ENCODE data around the gene HNRNPA3. TPM values are rescaled to one million over a fixed set of nuclear protein-coding genes. Genes with fewer than 3 reads are reported as not detected.
A peak's percentile ranks its signal among the peaks of the same experiment; 100 is the strongest.

HNRNPA3 gene
- total and polyA plus RNA-seq, 2 of the 13 experiments (the other 11 are each of a cell fraction or from before 2014, with no cell fraction given), result 73.3 to 97.7 TPM

GRCh38 chr2:177188482-177189469, 23.8 kb upstream of the HNRNPA3 start (continued):
- TF ChIP-seq MZF1 (CRISPR knock-in tag; IDR thresholded peaks at IDR 0.05; ENCODE audit: borderline replicate concordance) (no peak), HHEX (CRISPR knock-in tag; IDR thresholded peaks at IDR 0.05) (peak; percentile 49), ZFP62 (CRISPR knock-in tag; IDR thresholded peaks at IDR 0.05) (no peak), ZNF224 (CRISPR knock-in tag; IDR thresholded peaks at IDR 0.05) (no peak), MAF1 (CRISPR knock-in tag; IDR thresholded peaks at IDR 0.05; ENCODE audit: borderline replicate concordance) (no peak), PITX1 (CRISPR knock-in tag; IDR thresholded peaks at IDR 0.05) (peak; percentile 85), ZNF329 (CRISPR knock-in tag; IDR thresholded peaks at IDR 0.05; ENCODE audit: low read depth) (no peak), DR1 (CRISPR knock-in tag; IDR thresholded peaks at IDR 0.05) (no peak), PHF5A (CRISPR knock-in tag; IDR thresholded peaks at IDR 0.05; ENCODE audit: low read depth, unreplicated experiment) (peak; percentile 29), RBM39 (IDR thresholded peaks at IDR 0.05; ENCODE audit: low read depth, low read length, poor library complexity, severe bottlenecking) (no peak), LCORL (IDR thresholded peaks at IDR 0.05) (peak; percentile 72; the same call in 1 of the 2 replicates), LCORL (CRISPR knock-in tag; IDR thresholded peaks at IDR 0.05) (peak; percentile 98), ZBTB38 (CRISPR knock-in tag; IDR thresholded peaks at IDR 0.05) (no peak), ZIK1 (CRISPR knock-in tag; IDR thresholded peaks at IDR 0.05; ENCODE audit: borderline replicate concordance, low read depth) (no peak), ZNF569 (CRISPR knock-in tag; IDR thresholded peaks at IDR 0.05; ENCODE audit: borderline replicate concordance) (no peak; the same call in 1 of the 2 replicates), NFYB (CRISPR knock-in tag; IDR thresholded peaks at IDR 0.05) (peak; percentile 8; the same call in 1 of the 2 replicates)
- TF ChIP-seq, protein P1, sequence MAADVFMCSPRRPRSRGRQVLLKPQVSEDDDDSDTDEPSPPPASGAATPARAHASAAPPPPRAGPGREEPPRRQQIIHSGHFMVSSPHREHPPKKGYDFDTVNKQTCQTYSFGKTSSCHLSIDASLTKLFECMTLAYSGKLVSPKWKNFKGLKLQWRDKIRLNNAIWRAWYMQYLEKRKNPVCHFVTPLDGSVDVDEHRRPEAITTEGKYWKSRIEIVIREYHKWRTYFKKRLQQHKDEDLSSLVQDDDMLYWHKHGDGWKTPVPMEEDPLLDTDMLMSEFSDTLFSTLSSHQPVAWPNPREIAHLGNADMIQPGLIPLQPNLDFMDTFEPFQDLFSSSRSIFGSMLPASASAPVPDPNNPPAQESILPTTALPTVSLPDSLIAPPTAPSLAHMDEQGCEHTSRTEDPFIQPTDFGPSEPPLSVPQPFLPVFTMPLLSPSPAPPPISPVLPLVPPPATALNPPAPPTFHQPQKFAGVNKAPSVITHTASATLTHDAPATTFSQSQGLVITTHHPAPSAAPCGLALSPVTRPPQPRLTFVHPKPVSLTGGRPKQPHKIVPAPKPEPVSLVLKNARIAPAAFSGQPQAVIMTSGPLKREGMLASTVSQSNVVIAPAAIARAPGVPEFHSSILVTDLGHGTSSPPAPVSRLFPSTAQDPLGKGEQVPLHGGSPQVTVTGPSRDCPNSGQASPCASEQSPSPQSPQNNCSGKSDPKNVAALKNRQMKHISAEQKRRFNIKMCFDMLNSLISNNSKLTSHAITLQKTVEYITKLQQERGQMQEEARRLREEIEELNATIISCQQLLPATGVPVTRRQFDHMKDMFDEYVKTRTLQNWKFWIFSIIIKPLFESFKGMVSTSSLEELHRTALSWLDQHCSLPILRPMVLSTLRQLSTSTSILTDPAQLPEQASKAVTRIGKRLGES (CRISPR knock-in tag; IDR thresholded peaks at IDR 0.05; ENCODE audit: borderline replicate concordance), result no peak
- TF ChIP-seq, protein P2, sequence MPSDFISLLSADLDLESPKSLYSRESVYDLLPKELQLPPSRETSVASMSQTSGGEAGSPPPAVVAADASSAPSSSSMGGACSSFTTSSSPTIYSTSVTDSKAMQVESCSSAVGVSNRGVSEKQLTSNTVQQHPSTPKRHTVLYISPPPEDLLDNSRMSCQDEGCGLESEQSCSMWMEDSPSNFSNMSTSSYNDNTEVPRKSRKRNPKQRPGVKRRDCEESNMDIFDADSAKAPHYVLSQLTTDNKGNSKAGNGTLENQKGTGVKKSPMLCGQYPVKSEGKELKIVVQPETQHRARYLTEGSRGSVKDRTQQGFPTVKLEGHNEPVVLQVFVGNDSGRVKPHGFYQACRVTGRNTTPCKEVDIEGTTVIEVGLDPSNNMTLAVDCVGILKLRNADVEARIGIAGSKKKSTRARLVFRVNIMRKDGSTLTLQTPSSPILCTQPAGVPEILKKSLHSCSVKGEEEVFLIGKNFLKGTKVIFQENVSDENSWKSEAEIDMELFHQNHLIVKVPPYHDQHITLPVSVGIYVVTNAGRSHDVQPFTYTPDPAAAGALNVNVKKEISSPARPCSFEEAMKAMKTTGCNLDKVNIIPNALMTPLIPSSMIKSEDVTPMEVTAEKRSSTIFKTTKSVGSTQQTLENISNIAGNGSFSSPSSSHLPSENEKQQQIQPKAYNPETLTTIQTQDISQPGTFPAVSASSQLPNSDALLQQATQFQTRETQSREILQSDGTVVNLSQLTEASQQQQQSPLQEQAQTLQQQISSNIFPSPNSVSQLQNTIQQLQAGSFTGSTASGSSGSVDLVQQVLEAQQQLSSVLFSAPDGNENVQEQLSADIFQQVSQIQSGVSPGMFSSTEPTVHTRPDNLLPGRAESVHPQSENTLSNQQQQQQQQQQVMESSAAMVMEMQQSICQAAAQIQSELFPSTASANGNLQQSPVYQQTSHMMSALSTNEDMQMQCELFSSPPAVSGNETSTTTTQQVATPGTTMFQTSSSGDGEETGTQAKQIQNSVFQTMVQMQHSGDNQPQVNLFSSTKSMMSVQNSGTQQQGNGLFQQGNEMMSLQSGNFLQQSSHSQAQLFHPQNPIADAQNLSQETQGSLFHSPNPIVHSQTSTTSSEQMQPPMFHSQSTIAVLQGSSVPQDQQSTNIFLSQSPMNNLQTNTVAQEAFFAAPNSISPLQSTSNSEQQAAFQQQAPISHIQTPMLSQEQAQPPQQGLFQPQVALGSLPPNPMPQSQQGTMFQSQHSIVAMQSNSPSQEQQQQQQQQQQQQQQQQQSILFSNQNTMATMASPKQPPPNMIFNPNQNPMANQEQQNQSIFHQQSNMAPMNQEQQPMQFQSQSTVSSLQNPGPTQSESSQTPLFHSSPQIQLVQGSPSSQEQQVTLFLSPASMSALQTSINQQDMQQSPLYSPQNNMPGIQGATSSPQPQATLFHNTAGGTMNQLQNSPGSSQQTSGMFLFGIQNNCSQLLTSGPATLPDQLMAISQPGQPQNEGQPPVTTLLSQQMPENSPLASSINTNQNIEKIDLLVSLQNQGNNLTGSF (CRISPR knock-in tag; IDR thresholded peaks at IDR 0.05), result no peak
- TF ChIP-seq, protein P3, sequence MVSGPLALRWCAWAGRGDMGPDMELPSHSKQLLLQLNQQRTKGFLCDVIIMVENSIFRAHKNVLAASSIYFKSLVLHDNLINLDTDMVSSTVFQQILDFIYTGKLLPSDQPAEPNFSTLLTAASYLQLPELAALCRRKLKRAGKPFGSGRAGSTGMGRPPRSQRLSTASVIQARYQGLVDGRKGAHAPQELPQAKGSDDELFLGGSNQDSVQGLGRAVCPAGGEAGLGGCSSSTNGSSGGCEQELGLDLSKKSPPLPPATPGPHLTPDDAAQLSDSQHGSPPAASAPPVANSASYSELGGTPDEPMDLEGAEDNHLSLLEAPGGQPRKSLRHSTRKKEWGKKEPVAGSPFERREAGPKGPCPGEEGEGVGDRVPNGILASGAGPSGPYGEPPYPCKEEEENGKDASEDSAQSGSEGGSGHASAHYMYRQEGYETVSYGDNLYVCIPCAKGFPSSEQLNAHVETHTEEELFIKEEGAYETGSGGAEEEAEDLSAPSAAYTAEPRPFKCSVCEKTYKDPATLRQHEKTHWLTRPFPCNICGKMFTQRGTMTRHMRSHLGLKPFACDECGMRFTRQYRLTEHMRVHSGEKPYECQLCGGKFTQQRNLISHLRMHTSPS (CRISPR knock-in tag; IDR thresholded peaks at IDR 0.05; ENCODE audit: low read depth), result peak; percentile 48; the same call in 1 of the 2 replicates

All from HepG2 (cell line).